ENCODE data around the gene DUOXA2.
"Not testable (repeated sequence)": the region's sequence is repeated elsewhere in the genome, so short reads cannot be mapped to it uniquely, and the experiment has no call there.

The DUOXA2 gene

GRCh38 chr15:45097466-45097865 lies 16.7 kb upstream of the DUOXA2 start:
- no peak for DNase-seq

- no peak for DNase-seq
Observed at GRCh38 chr15:45099549-45100165, 14.5 kb upstream of the DUOXA2 start.

- no peak for DNase-seq
Observed at GRCh38 chr15:45100884-45101625, 13.1 kb upstream of the DUOXA2 start.

GRCh38 chr15:45101749-45102148 lies 12.4 kb upstream of the DUOXA2 start:
- no peak for DNase-seq

GRCh38 chr15:45102226-45102625 lies 11.9 kb upstream of the DUOXA2 start:
- no peak for DNase-seq

GRCh38 chr15:45104170-45104569 lies 10.0 kb upstream of the DUOXA2 start:
- DNase-seq = not testable (repeated sequence)

- DNase-seq = no peak
Observed at GRCh38 chr15:45105586-45105985, 8.5 kb upstream of the DUOXA2 start.

- DNase-seq = no peak
Observed at GRCh38 chr15:45106002-45106790, 7.9 kb upstream of the DUOXA2 start.

- DNase-seq = no peak
Observed at GRCh38 chr15:45107941-45108630, 6.0 kb upstream of the DUOXA2 start.

- DNase-seq = no peak
Observed at GRCh38 chr15:45110256-45110820, 3.8 kb upstream of the DUOXA2 start.

- DNase-seq = no peak
Observed at GRCh38 chr15:45111390-45112142, 2.6 kb upstream of the DUOXA2 start.

- no peak for DNase-seq
Observed at GRCh38 chr15:45112143-45112590, 2.0 kb upstream of the DUOXA2 start.

- no peak for DNase-seq
Observed at GRCh38 chr15:45112591-45113379, 1.3 kb upstream of the DUOXA2 start.

GRCh38 chr15:45113380-45113990 lies 641 bp upstream of the DUOXA2 start:
- no peak for DNase-seq

- no peak for DNase-seq
Observed at GRCh38 chr15:45114751-45115085, 592 bp downstream of the DUOXA2 start.

GRCh38 chr15:45115312-45115820 lies 1.2 kb downstream of the DUOXA2 start:
- no peak for DNase-seq

GRCh38 chr15:45116006-45116481 lies 1.9 kb downstream of the DUOXA2 start:
- DNase-seq = no peak

- DNase-seq = no peak
Observed at GRCh38 chr15:45116482-45117307, 2.6 kb downstream of the DUOXA2 start.

- DNase-seq = no peak
Observed at GRCh38 chr15:45117308-45118130, 3.4 kb downstream of the DUOXA2 start.

Measured in activated T-cell treated with anti-CD3 and anti-CD28 coated beads, Interleukin-2, amount 50 U/mL, for 1 hour (primary cell).